ENCODE data around the gene C20orf204.

The C20orf204 gene

DNA sequence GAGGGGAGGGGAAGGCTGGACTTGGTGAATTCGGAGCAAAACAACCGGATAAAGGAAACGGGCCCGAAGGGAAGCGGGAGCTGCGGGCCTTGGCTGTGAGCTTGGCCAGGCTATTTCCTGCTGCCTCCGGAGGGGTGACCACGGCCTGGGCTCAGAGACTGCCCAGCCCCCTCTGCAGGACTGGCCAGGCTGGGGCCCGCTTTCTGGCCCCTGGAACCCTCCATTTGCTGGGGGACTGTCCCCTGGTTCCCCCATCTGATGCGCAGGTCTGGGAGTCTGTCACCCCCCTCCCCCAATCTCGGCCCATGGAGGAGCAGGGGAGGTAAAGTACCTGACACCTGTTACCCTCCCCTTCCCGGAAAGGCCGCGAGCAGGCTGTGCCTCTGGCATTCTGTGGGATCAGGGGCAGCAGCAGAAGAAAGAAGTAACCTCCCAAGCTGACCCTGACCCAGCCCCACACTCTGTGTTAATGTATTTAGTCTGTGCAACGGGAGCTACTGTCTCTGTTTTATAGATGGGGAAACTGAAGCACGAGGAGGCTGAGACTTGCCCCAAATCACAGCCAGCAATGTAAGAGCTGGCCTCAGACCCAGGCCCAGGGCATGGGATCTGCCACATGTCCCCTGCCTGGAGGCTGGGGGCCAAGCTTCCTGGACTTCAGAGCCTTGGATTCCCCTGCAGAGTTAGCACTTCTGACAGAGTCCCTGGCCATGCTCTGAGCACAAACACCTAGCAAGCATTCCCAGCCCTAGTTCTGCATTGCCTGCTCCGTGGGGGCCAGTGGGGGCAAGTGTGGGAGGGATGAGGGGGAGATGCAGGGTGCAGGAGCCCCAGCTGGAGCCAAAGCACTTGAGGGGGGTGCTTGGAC lies 3.5 kb downstream of the C20orf204 start:
- TF ChIP-seq, protein P1, sequence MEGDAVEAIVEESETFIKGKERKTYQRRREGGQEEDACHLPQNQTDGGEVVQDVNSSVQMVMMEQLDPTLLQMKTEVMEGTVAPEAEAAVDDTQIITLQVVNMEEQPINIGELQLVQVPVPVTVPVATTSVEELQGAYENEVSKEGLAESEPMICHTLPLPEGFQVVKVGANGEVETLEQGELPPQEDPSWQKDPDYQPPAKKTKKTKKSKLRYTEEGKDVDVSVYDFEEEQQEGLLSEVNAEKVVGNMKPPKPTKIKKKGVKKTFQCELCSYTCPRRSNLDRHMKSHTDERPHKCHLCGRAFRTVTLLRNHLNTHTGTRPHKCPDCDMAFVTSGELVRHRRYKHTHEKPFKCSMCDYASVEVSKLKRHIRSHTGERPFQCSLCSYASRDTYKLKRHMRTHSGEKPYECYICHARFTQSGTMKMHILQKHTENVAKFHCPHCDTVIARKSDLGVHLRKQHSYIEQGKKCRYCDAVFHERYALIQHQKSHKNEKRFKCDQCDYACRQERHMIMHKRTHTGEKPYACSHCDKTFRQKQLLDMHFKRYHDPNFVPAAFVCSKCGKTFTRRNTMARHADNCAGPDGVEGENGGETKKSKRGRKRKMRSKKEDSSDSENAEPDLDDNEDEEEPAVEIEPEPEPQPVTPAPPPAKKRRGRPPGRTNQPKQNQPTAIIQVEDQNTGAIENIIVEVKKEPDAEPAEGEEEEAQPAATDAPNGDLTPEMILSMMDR (IDR thresholded peaks at IDR 0.05; ENCODE audit: low read depth, low read length), result no peak
- no peak for DNase-seq (ENCODE audit: extremely low read depth, low read depth)

DNA sequence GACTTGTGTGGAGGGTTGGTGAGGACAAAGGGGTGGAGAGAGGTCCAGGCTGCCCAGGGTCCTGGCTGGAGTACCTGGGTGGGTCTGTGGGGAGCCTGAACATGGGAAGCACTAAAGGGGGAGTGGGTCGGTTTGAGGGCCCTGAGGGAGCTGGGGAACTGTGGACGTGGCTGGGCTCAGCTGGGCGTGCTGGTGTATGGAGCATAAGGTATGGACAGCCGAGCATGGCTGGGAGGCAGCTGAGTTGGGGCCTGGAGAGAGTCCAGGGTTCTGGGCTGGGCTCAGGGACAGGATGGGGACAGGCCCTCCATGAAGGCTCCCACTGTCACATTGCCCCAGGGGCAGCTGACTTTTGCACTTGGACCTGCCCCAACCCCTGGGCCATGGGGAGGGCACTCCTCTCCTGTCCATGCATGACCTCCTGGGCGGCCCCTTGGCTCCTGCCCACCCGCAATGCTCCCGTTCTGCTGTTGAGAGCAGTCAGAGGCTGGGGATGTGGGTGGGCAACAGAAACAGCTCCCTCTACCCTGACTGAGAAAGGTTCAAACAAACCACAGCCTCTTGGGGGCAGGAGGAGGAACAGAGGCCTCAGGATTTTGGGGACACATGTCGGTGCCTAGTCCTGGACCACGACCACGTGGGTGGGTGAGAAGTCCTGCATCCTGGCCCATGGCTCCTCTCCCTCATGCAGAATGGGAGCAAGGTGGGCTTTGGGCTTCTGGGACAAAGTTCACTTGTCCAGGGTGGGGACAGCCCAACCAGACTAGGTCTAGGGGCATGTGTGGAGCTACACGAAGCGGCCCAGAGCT lies 4.5 kb downstream of the C20orf204 start:
- TF ChIP-seq, protein P1 (IDR thresholded peaks at IDR 0.05; ENCODE audit: low read depth, low read length), result no peak
- DNase-seq (ENCODE audit: extremely low read depth, low read depth), result no peak

DNA sequence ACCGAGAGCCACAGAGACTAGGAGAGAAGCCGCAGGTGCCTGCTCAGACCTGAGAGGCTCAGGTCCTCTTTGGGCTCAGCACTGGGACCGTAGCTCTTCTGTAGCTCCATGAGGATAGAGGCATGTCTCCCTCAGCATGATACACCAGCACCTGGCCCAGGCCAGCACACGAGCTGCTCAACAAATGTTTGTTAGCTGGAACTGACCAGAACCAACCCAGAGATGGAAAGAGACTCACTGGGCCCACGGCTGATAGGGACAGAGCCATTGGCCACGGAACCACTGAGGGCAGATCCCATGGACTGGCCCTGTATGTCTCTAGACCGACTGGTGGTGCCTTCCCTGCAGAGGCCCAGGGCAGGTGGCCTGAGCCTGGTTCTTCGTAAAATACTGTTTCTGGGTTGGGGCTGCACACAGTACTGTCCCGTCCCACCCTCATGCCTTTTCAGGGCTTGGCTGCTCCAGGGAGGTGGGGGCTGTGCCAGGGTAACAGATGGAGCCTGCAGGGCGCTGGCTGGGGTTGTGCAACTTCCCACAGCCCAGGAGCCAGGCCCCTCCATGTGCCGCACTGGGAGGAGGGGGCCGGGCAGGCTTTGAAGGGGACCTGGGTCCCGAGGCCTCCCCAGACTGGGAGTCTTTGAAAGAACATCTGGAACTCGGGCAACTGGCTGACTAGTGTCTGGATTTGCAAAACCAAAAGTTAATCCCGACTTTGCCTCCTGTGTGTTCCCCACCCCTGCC lies 5.2 kb downstream of the C20orf204 start:
- TF ChIP-seq, protein P1 (IDR thresholded peaks at IDR 0.05; ENCODE audit: low read depth, low read length), result no peak

DNA sequence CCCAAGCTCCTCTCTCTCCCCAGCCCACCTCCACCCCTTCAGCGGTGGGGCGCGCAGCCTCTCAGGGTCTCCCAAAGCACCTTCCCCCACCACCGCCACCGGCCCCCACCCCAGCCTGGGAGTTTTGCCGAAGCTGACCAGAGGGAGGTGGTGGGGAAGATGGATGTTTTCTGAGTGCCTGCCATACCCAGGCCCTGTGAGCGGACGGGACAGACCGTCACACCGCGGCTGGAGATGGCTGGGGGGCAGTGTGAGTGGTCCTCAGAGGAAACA lies 5.7 kb downstream of the C20orf204 start:
- DNase-seq (ENCODE audit: extremely low read depth, low read depth), result no peak
- TF ChIP-seq, protein P1 (IDR thresholded peaks at IDR 0.05; ENCODE audit: low read depth, low read length), result no peak

More for the DNA sequence above, 5.2 kb downstream of the C20orf204 start:
- no peak for DNase-seq (ENCODE audit: extremely low read depth, low read depth)

DNA sequence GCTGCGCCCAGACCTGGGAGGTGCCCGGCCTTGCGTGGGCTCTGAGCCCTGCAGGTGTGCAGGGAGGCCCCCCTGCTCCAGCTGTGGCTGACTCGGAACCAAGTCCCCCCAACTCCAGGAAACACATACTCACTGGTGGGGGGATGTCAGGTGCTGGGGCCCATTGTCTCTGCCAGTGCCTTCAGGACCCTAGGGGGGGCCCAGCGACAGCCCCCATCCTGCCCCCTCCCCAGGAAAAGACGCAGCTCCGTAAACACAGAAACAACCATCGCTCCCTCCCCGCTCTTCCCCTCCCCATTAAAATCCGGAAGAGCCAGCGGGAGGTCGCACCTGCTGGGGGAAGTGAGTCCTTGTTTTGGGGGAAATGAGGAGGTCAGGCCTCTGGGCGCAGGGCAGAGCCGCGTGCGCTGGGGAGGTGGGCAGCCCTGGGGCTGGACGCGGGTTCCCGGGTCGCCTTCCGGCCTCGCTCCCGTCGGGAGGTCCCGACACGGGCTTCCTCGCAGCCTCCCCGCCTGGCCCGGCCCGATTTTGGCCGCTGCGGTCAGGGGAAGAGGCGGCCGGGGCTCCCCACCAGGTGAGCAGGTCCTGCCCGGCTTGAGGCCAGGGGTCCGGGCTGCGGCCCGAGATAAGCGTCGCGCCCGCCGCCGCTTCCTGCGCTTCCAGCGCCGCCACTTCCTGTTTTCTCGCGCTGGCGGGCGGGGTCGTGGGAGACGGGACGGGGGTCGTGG lies 6.2 kb downstream of the C20orf204 start:
- TF ChIP-seq, protein P1 (IDR thresholded peaks at IDR 0.05; ENCODE audit: low read depth, low read length), result no peak
- no peak for DNase-seq (ENCODE audit: extremely low read depth, low read depth)

DNA sequence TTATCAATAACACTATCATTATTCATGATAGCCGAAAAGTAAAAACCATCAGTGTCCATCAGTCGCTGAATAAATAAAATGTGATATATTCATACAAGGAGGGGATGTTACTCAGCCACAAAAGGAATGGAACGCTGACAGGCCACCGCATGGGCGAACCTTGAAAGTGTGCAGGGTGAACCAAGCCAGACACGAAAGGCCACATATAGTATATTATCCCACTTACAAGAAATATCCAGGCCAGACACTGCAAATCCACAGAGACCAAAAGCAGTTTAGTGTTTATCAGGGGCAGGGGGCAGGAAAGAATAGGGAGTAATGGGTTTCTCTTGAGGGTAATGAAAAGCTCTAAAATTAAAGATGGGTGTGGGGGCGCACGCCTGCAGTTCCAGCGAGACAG lies 7.8 kb downstream of the C20orf204 start:
- DNase-seq (ENCODE audit: extremely low read depth, low read depth), result no peak
- TF ChIP-seq, protein P1 (IDR thresholded peaks at IDR 0.05; ENCODE audit: low read depth, low read length), result no peak
